ENCODE measurements around the gene CHAMP1.
A peak's percentile ranks its signal among the peaks of the same experiment; 100 is the strongest.

CHAMP1 gene, protein sequence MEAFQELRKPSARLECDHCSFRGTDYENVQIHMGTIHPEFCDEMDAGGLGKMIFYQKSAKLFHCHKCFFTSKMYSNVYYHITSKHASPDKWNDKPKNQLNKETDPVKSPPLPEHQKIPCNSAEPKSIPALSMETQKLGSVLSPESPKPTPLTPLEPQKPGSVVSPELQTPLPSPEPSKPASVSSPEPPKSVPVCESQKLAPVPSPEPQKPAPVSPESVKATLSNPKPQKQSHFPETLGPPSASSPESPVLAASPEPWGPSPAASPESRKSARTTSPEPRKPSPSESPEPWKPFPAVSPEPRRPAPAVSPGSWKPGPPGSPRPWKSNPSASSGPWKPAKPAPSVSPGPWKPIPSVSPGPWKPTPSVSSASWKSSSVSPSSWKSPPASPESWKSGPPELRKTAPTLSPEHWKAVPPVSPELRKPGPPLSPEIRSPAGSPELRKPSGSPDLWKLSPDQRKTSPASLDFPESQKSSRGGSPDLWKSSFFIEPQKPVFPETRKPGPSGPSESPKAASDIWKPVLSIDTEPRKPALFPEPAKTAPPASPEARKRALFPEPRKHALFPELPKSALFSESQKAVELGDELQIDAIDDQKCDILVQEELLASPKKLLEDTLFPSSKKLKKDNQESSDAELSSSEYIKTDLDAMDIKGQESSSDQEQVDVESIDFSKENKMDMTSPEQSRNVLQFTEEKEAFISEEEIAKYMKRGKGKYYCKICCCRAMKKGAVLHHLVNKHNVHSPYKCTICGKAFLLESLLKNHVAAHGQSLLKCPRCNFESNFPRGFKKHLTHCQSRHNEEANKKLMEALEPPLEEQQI

GRCh38 chr13:114314074-114314912 is at the start of gene CHAMP1:
TSS of gene CHAMP1 (plus strand) at chr13:114314503. CDS start at chr13:114323843, 9,340 bp downstream.
- DNase-seq, result peak; percentile 80

GRCh38 chr13:114264886-114265611 is 49.3 kb upstream of the CHAMP1 start:
- DNase-seq, result no peak

DNA sequence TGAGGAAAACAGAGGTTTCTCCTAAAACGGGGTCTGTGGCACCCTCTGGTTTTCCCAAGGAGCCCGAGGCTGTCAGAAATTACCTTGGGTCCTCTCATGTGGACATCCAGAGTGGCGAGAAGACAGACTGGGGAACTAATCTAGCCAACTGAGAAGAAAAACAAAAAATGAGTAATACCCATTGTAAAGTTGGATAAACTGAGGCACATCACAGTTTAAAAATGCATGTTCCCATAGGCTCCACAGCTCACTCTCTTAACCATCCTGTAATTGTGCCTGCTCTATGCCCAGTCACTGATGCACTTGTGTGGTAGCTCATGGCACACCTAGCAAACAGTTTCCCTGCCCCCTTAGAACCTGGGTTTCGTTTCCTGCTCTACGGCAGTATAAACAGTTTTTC is 48.1 kb upstream of the CHAMP1 start:
- no peak for DNase-seq

DNA sequence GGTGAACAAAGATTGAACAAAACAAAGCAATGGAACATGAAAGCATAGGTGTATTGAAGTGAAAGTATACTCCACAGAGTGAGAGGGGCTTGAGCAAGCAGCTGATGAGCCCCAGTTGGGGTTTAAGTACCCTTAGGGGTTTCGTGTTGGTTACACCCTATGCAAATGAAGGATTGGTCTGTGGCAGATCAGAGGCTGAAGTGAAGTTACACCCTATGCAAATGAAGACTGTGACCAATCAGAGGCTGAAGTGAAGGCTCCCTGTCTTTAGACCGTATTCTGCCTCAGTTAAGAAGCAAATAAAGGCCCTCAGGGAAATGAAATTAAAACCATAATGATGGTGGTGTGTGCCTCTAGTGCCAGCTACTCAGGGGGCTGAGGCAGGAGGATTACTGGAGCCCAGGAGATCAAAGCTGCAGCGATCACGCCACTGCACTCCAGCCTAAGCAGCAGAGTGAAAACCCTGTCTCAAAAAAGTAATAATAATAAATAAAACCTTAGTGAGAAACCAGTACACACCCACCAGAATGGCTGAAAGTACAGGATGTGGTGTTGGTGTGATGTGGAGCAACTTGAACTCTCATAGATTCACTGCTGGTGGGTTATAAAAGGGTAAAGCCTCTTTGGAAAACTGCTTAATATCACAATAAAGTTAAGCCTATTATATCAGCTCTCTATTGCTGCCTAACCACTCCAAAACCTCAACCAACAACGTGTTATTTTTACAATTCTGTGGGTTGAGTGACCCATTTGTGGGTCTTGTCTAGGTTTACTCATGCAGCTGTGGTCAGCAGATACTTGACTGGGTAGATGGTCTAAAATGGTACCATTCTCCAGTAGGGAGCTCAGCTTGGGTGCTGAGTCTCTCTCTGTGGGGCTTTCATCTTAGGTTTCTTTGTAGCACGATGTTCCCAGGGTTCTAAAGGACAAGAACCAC is 45.7 kb upstream of the CHAMP1 start:
- no peak for DNase-seq

DNA sequence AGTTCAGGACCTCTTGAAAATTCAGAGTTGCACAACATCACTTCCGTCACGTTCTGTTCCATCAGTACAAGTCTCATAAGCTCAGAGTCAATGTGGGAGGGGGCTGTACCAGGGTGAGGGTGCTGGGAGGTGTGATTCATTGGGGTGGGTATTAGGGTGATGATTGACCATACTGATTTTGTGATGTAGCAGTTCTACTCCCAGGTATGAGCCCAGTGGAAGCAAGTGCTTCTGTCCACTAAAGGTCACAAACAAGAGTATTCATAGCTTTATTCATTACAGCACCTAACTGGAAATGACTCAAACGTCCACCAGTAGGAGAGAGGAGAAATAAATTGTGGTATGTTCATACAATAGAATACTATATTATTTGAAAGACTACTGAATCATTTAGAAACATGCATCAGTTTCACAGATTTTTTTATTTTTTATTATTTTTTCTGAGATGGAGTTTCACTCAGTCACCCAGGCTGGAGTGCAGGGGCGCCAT is 45.0 kb upstream of the CHAMP1 start:
- DNase-seq, result no peak

DNA sequence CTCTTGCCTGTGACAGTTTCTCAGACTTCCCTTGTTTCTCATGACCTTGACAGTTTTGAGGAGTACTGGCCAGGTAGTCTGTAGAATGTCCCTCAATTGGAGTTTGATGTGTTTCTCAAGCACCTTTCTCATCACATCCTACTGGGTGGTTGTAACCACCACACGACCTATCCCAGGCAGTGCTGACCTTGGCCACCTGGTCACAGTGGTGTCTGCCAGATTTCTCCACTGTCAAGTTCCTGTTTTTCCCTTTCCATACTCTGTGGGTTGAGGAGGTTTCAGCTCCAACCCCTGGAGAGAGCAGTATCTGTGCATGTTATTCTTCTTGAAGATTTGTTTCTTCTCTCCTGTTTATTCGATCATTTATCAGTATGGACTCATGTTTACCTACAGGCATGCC is 41.3 kb upstream of the CHAMP1 start:
- no peak for DNase-seq

DNA sequence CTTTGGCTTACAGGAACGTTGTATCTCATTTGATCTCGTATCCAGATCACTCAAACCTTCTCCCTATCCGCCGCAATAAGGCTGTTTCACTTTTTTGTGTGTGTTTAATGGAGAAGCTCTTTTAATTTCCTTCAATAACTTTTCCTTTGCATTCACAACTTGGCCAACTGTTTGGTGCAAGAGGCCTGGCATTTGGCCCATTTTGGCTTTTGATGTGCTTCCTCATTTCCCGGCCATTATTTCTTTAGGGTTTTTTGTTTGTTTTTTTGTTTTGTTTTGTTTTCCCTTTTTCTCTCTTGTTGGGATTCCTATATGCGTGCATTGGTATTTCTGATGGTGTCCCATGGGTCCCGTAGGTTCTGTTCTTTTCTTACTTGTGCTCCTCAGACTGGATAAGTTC is 39.0 kb upstream of the CHAMP1 start:
- no peak for DNase-seq

DNA sequence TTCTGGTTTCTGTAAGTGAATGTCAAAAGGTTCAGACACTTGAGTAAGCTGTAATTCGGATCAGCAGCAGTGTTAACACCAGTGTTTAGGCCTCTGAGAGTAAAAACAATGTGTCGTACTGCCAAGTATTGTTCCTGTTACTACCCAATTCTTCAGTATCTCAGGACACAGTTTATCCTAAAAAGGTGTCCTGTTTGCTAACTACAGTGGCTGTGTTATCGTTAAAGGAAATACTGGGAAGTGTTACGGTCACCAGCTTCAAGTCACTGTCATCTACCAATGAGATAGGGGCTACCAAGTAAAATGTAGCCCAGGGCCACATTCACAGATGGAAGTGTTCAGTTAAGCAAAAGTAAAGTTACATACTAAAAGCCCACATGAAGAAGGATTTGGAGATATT is 35.2 kb upstream of the CHAMP1 start:
- DNase-seq, result no peak

DNA sequence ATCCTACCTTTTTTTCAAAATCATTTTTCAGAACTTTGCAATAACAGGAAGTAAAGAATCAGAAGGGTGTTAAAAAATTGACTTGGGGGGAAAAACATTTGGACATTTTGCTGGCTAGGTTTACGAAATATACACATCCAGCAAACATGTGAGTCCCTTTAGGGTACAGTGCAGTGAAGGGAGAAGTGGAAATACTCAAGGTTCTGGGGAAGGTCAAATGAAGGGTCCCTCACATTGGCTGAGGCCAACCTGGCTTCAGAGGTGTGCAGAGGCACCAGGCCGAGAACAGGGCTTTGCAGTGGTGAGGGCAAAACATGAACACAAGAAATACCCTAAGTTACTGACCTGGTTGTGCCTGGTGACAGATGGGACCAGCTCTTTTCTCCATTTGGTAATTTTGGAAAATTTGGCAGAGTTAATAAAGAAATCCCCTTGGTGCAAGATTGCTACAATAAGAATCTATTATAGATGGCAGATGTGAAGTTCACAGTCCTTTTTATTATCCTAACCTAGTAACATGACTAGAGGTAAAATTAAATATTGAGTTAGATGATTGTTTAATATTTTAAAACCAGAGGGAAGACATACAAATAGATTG is 34.4 kb upstream of the CHAMP1 start:
- no peak for DNase-seq

GRCh38 chr13:114281351-114282040 is 32.8 kb upstream of the CHAMP1 start, which contains the start of gene UPF3A:
TSS of gene UPF3A (plus strand) at chr13:114281601. CDS start at chr13:114281640, 39 bp downstream.
- peak; percentile 80 for DNase-seq

- DNase-seq, result peak; percentile 3
Observed at GRCh38 chr13:114282041-114282670, 32.1 kb upstream of the CHAMP1 start.

DNA sequence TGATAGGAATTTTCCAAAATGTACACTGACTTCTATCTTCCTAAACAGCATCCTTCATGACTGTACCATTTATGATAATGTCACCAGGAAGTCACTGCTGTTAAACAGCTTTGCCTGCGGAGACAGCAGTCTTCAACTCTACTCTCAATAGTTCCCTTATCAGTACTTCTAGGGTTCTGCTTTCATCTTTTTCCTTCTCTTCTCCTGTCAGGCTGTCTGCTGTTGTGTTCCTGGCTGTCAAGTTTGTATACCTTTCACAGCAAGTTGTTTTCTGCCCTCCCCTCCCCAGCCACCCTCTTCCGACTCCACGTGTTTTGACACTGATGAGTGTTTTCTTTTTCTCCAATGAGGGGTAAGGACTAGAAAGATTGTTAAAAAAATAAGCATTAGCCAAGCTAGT is 30.7 kb upstream of the CHAMP1 start:
- DNase-seq, result no peak

DNA sequence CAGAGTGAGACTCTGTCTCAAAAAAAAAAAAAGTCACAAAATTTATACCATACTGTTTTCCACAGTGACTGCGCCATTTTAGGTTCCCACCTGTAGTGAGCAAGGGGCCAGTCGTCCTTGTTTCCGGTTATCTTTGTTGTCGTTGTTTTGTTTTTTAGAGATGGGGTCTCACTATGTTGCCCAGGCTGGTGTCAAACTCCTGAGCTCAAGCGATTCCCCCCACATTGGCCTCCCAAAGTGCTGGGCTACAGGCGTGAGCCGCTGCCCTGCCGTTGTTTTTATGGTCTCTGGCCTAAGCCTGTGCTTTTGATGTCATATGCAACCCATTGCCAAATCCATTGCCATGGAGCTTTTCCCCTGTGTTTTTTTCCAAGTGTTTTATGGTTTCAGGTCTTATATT is 29.6 kb upstream of the CHAMP1 start:
- DNase-seq, result no peak

DNA sequence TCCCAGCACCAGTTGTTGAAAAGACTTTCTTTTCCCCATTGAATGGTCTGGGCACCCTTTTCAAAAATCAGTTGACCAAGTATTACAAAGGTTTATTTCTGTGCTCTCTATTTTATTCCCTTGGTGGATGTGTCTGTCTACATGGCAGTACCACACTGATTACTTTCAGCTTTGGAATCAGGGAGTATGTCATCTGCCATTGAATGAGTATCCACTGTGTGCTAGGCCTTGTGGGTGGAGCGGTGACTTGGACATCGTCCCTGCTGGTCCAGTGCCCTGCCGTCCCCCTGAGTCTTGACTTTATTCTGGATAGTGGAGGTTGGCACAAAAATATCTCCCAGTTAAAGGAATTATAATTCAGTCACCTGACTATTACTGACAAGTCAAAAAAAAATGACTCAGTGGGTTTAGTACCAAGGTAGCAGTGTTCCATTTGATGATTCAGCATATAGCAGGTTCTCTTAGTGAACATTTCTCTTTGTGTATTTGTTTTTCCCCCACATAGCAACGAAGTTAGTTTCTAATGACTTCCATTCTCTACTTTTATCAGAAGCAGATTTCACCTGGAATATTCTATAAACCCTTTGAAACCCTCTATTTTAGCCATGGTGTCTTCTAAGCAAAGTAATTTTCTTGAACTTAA is 29.0 kb upstream of the CHAMP1 start:
- DNase-seq, result no peak

GRCh38 chr13:114286808-114287207 is 27.5 kb upstream of the CHAMP1 start:
- DNase-seq, result no peak

GRCh38 chr13:114288157-114288591 is 26.1 kb upstream of the CHAMP1 start:
- no peak for DNase-seq

GRCh38 chr13:114296448-114296847 is 17.9 kb upstream of the CHAMP1 start:
- no peak for DNase-seq

- DNase-seq, result no peak
Observed at GRCh38 chr13:114296902-114297301, 17.4 kb upstream of the CHAMP1 start.

GRCh38 chr13:114298866-114299265 is 15.4 kb upstream of the CHAMP1 start:
- DNase-seq, result no peak
